SH-SY5Y (cell line): Measurements from ENCODE around the gene MYPN.

Source experiments
- GATA2 ChIP-seq: IDR thresholded peaks from 2 replicates; pipeline ENCODE4 v1.6.1; 2011; ENCODE audit warnings: mild to moderate bottlenecking, low read depth, low read length
- GATA3 ChIP-seq: IDR thresholded peaks from 2 replicates; pipeline ENCODE4 v1.6.1; 2011; ENCODE audit warnings: low read depth, mild to moderate bottlenecking, low read length, moderate library complexity

DNA sequence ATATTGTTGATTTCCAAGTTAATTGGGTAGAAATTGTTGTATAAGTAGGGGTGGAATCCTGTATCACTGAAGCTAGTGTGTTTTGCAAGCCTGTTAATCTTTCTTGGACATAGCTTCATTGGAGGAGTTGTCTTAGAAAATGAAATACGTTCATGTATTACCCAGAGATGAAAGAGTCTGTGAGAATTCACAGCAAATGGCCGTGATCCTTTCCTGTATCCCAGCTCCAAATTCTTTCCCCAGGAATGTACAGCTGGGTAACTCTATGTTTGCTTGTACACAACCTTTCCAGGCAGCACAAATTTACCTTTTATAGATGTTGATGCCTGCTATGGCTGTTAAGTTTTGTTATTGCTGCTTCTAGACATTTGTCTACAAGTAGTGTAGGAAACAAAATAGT, 18.7 kb downstream of the MYPN start:
- no peak for TF ChIP-seq GATA2
- no peak for TF ChIP-seq GATA3
